NCI-H69 (cell line): ENCODE data around the gene EIF6.
"Not testable (repeated sequence)": the region's sequence is repeated elsewhere in the genome, so short reads cannot be mapped to it uniquely, and the experiment has no call there.

Source experiments
- DNase-seq: peaks from one replicate; lab custom pipeline; 2025; lab: John Stamatoyannopoulos, UW

EIF6 gene

GRCh38 chr20:35254448-35254999 lies 30.0 kb downstream of the EIF6 start:
- DNase-seq: no peak

- no peak for DNase-seq
These were observed 31.6 kb downstream of the EIF6 start for GRCh38 chr20:35253010-35253409.

GRCh38 chr20:35252598-35252997 lies 32.0 kb downstream of the EIF6 start:
- not testable (repeated sequence) for DNase-seq

GRCh38 chr20:35252037-35252461 lies 32.5 kb downstream of the EIF6 start:
- DNase-seq: no peak

GRCh38 chr20:35251613-35251940 lies 33.0 kb downstream of the EIF6 start:
- no peak for DNase-seq

GRCh38 chr20:35248641-35249475 lies 35.7 kb downstream of the EIF6 start:
- DNase-seq: no peak

GRCh38 chr20:35246723-35247122 lies 37.8 kb downstream of the EIF6 start:
- DNase-seq: no peak

- peak; percentile 64 for DNase-seq
These were observed 40.6 kb downstream of the EIF6 start for GRCh38 chr20:35243986-35244385.

GRCh38 chr20:35243317-35243716 lies 41.3 kb downstream of the EIF6 start:
- no peak for DNase-seq

- DNase-seq: no peak
These were observed 43.7 kb downstream of the EIF6 start for GRCh38 chr20:35240811-35241293.

GRCh38 chr20:35240083-35240810 lies 44.3 kb downstream of the EIF6 start:
- no peak for DNase-seq

- DNase-seq: no peak
These were observed 45.8 kb downstream of the EIF6 start for GRCh38 chr20:35238735-35239134.

GRCh38 chr20:35238170-35238569 lies 46.4 kb downstream of the EIF6 start:
- no peak for DNase-seq

GRCh38 chr20:35237486-35237885 lies 47.1 kb downstream of the EIF6 start:
- DNase-seq: no peak

GRCh38 chr20:35235881-35236280 lies 48.7 kb downstream of the EIF6 start:
- DNase-seq: no peak

GRCh38 chr20:35232575-35232974 lies 52.0 kb downstream of the EIF6 start:
- peak; percentile 86 for DNase-seq
